ENCODE data around the gene NTNG2.

Gene NTNG2

DNA sequence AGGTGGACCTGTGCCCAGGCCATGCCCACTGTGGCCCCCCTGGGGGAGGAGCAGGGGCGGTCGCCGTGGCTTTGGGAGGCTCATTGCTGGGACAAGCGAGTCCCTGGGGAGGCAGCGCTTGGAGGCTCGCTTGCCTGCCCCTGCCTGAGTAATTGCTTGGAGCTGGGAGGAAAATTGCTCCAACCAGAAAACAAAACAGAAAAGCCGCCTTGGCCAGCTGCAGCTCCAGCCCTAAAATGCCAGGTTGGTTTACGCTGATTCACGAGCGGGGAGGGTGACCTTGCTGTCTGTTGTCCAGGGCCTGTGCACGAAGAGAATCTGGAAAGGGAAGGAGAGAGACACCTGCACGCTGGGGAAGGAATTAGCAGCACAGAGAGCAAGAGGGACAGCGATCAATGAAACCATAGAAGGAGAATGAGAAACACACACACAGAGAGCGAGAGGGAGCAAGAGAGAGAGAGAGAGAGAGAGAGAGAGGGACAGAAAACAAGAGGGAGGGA is 25.3 kb downstream of the NTNG2 start:
- TF ChIP-seq, protein P1, sequence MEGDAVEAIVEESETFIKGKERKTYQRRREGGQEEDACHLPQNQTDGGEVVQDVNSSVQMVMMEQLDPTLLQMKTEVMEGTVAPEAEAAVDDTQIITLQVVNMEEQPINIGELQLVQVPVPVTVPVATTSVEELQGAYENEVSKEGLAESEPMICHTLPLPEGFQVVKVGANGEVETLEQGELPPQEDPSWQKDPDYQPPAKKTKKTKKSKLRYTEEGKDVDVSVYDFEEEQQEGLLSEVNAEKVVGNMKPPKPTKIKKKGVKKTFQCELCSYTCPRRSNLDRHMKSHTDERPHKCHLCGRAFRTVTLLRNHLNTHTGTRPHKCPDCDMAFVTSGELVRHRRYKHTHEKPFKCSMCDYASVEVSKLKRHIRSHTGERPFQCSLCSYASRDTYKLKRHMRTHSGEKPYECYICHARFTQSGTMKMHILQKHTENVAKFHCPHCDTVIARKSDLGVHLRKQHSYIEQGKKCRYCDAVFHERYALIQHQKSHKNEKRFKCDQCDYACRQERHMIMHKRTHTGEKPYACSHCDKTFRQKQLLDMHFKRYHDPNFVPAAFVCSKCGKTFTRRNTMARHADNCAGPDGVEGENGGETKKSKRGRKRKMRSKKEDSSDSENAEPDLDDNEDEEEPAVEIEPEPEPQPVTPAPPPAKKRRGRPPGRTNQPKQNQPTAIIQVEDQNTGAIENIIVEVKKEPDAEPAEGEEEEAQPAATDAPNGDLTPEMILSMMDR (conservative IDR thresholded peaks at IDR 0.05; ENCODE audit: control insufficient read depth, insufficient read depth, low read depth, low read length) = no peak
- no peak for DNase-seq (ENCODE audit: low read depth)
- H3K4me3 ChIP-seq (ENCODE audit: control insufficient read depth, low read depth, low read length) = no peak overlapping the region

- no peak overlapping the region for H3K4me3 ChIP-seq (ENCODE audit: control insufficient read depth, low read depth, low read length)
- no peak for DNase-seq (ENCODE audit: low read depth)
- TF ChIP-seq, protein P1 (conservative IDR thresholded peaks at IDR 0.05; ENCODE audit: control insufficient read depth, insufficient read depth, low read depth, low read length) = no peak
Observed at GRCh38 chr9:132190966-132191365, 29.1 kb downstream of the NTNG2 start.

- H3K4me3 ChIP-seq (ENCODE audit: control insufficient read depth, low read depth, low read length) = no peak overlapping the region
- TF ChIP-seq, protein P1 (conservative IDR thresholded peaks at IDR 0.05; ENCODE audit: control insufficient read depth, insufficient read depth, low read depth, low read length) = no peak
- DNase-seq (ENCODE audit: low read depth) = no peak
Observed at GRCh38 chr9:132192728-132193127, 30.9 kb downstream of the NTNG2 start.

DNA sequence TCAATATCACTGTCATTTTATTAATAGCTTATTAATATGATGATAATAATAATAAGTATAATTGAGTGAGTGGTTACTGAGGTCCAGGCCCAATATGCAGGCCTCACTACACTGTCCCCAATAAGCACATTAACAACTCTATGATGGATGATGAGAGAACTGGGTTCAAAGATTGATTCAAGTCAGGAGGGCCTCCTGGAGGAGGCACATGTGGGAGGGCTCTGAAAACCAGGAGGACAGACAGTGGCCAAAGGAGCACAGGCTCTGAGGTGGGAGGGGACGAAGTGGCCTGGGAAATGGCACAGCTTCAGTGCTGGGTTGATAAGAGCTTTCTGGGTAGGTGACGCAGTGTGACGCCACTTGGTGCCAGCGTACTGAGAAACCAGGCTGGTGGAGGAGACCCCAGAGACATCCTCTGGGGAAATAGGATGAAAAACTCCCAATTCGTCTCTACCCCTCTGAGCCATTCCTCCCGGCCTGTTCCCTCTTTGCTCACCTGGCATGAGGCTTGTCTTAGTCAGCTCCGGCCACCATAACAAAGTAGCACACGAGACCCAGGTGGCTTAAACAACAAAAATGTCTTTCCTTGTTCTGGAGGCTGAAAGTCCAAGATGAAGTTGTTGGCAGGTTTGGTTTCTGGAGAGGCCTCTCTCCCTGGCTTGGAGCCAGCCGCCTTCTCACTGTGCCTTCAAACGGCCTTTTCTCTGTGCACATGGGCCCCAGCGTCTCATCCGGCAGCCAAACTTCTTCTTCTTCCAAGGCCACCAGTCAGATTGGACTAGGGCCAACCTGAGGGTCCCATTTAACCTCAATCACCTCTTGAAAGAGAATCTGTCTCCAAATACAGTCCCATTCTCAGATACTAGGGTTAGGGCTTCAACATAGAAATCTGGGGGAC is 31.6 kb downstream of the NTNG2 start:
- TF ChIP-seq, protein P1 (conservative IDR thresholded peaks at IDR 0.05; ENCODE audit: control insufficient read depth, insufficient read depth, low read depth, low read length) = no peak
- DNase-seq (ENCODE audit: low read depth) = no peak
- H3K4me3 ChIP-seq (ENCODE audit: control insufficient read depth, low read depth, low read length) = no peak overlapping the region

- H3K4me3 ChIP-seq (ENCODE audit: control insufficient read depth, low read depth, low read length) = no peak overlapping the region
- TF ChIP-seq, protein P1 (conservative IDR thresholded peaks at IDR 0.05; ENCODE audit: control insufficient read depth, insufficient read depth, low read depth, low read length) = no peak
- no peak for DNase-seq (ENCODE audit: low read depth)
Observed at GRCh38 chr9:132194508-132194907, 32.6 kb downstream of the NTNG2 start.

DNA sequence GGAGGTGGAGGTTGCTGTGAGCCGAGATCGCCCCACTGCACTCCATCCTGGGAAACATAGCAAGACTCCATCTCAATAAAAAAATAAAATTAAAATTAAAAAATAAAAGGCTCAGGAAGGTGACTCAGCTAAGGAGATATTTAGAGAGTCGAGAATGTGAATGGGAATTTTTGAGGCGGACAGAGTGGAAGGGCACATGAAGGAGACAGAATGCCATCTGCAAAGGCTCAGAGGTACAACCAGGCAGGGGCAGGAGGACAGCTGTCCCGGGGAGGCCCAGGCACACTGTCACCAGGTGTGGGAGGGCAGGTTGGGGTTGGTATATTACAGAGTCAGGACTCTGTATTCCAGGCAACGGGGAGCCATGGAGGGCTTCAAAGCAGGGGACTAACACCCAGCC is 35.5 kb downstream of the NTNG2 start:
- TF ChIP-seq, protein P1 (conservative IDR thresholded peaks at IDR 0.05; ENCODE audit: control insufficient read depth, insufficient read depth, low read depth, low read length) = no peak
- H3K4me3 ChIP-seq (ENCODE audit: control insufficient read depth, low read depth, low read length) = no peak overlapping the region
- no peak for DNase-seq (ENCODE audit: low read depth)
